Progenitor cell of endocrine pancreas (in vitro differentiated cells): ENCODE data around the gene LMAN2. TPM values are rescaled to one million over a fixed set of nuclear protein-coding genes. Genes with fewer than 3 reads are reported as not detected.
A peak's percentile ranks its signal among the peaks of the same experiment; 100 is the strongest.

Experiments used
- DNase-seq: peaks from one replicate; pipeline ENCODE4 v3.0.0; 2021; ENCODE audit warnings: low spot score; ENCODE audit not compliant: unreplicated experiment
- H3K27ac Mint-ChIP-seq: 2 replicates; pipeline ENCODE4 v1.8.0; 2021; ENCODE audit warnings: mild to moderate bottlenecking, moderate library complexity, mixed read lengths
- H3K27me3 Mint-ChIP-seq: 2 replicates; pipeline ENCODE4 v1.8.0; 2021; ENCODE audit warnings: mixed read lengths
- H3K36me3 Mint-ChIP-seq: 2 replicates; pipeline ENCODE4 v1.8.0; 2022; ENCODE audit warnings: mixed read lengths; ENCODE audit not compliant: insufficient read depth
- H3K4me1 Mint-ChIP-seq: 2 replicates; pipeline ENCODE4 v1.8.0; 2021; ENCODE audit warnings: low read depth, mixed read lengths
- H3K4me3 Mint-ChIP-seq: 2 replicates; pipeline ENCODE4 v1.8.0; 2021; ENCODE audit warnings: low read depth, mild to moderate bottlenecking, moderate library complexity, mixed read lengths
- H3K9me3 Mint-ChIP-seq: 2 replicates; pipeline ENCODE4 v1.8.0; 2021; ENCODE audit warnings: low read depth, mixed read lengths
- total RNA-seq: library from RNA; stranded (reverse); gene quantifications from 2 replicates; pipeline ENCODE4 v1.2.1, GENCODE V29; 2021
- TF ChIP-seq, protein P1 (sequence below): fragments of 200-600 bp; sonication (generic); IDR thresholded peaks from one replicate; pipeline ENCODE4 v1.5.0; 2021; ENCODE audit warnings: antibody characterized with exemption, mild to moderate bottlenecking; ENCODE audit not compliant: unreplicated experiment

Gene LMAN2
- total RNA-seq, 1 donor from 2014 or later: 111 TPM

DNA sequence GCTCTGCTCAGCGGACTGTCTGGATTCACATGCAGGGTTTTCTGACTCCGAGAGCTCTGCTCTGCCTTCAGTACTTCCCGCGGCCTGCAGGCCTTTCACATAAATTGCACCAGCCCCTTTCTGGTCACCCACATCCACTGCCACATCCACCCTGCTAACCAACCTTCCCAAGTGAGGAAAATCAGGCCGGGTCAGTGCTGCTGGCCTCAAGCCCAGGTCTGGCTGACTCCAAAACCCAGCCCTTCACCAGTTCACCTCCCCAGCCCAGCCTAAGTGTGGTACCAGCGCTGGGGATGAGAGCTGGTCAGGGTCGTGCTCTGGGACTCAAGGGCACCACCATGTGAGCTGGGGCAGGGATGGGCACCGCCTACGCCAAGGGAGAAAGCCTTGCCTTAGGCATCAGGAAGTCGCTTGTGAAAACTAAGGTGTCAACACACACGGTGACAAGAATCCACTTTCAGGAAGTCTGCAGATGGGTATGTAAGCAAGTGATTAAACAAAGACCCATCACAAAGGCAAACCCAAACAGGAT is 12.3 kb downstream of the LMAN2 start:
- no peak for DNase-seq
- Mint-ChIP-seq H3K27me3 (no peaks in the 10 kb centered on the region), H3K9me3 (no peaks in the 10 kb centered on the region), H3K4me1 (no peaks in the 10 kb centered on the region), H3K4me3 (no peak overlapping the region), H3K36me3 (peaks cover 28% of the 10 kb centered on the region), H3K27ac (no peak overlapping the region)
- TF ChIP-seq, protein P1, sequence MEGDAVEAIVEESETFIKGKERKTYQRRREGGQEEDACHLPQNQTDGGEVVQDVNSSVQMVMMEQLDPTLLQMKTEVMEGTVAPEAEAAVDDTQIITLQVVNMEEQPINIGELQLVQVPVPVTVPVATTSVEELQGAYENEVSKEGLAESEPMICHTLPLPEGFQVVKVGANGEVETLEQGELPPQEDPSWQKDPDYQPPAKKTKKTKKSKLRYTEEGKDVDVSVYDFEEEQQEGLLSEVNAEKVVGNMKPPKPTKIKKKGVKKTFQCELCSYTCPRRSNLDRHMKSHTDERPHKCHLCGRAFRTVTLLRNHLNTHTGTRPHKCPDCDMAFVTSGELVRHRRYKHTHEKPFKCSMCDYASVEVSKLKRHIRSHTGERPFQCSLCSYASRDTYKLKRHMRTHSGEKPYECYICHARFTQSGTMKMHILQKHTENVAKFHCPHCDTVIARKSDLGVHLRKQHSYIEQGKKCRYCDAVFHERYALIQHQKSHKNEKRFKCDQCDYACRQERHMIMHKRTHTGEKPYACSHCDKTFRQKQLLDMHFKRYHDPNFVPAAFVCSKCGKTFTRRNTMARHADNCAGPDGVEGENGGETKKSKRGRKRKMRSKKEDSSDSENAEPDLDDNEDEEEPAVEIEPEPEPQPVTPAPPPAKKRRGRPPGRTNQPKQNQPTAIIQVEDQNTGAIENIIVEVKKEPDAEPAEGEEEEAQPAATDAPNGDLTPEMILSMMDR: no peak

DNA sequence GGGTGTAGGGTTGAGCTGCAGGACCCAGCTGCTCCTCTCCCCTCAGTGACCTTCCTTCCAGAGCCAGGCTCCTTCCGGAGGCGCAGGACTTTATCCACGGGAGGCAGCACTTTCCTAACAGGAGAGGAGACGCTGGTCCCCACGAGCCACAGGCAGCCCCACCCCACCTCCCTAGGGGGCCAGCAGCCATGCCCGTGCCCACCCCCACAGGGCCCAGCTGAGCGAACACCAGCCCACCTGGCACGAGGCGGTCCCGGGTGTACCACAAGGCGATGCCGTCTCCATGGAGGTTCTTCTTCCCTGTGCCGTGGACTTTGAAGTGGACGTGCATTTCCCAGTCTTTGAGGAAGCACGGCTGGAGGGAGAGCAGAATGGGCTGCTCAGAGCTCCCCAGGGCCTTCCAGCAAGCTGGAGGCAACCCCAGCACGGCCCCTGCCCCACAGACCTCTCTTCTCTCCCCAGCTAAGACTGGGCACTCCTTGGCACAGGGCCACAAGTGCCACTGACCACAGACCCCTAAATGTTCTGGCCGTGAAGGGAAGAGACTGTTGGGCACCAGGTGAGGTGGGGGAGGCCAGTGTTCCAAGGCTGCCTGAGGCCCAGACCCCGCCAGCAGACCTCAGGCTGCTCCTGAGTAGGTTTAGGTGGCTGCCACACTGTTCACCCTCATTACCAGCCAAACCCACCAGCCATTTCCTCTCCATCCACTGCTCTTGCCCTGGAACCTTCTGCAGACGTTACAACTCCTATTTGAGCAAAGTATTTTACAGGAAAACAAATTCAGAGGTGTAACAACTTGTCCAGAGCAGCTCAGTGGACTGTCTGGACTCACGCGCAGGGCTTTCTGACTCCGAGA is 13.0 kb downstream of the LMAN2 start:
- no peak for DNase-seq
- H3K9me3 Mint-ChIP-seq: no peaks in the 10 kb centered on the region
- TF ChIP-seq, protein P1: no peak
- H3K27ac Mint-ChIP-seq: no peak overlapping the region
- peaks cover 31% of the 10 kb centered on the region for H3K36me3 Mint-ChIP-seq
- no peak overlapping the region for H3K4me3 Mint-ChIP-seq
- no peaks in the 10 kb centered on the region for H3K4me1 Mint-ChIP-seq
- no peaks in the 10 kb centered on the region for H3K27me3 Mint-ChIP-seq

DNA sequence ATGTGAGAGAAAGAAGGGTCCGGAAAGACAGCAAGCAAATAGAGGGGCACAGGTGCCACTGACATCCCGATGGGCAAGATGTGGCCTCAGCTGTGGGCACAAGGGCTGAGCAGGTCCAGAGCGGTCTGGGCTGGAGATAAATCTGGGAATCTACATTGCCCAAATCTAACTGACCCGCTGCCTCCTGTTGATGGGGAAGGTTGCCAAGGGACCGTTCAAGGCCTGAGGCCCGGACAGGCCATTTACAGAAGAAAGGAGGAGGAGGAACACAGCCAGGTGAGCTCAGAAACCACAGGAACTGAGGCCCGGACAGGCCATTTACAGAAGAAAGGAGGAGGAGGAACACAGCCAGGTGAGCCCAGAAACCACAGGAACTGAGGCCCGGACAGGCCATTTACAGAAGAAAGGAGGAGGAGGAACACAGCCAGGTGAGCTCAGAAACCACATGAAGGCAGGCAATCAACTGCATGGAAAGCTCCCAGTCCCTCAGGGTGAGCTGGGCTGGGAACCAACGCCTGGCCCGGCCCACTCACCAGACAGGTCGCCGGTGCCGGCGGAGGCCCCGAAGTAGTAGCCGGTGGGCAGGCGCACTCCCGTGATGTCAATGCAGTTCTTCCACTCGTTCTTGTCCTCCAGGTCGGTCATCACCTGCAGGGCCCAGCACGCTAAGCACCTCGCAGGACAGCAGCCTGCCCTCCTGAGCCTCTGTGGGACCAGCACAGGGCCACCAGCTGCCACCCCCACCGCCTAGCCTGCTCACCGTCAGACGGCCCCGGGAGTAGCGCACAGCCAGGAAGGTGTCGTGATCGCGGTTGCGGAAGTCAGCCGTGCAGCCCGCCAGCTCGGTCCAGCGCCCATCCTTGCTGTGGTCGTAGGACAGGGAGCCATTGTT is 14.6 kb downstream of the LMAN2 start:
- peaks cover 31% of the 10 kb centered on the region for H3K36me3 Mint-ChIP-seq

DNA sequence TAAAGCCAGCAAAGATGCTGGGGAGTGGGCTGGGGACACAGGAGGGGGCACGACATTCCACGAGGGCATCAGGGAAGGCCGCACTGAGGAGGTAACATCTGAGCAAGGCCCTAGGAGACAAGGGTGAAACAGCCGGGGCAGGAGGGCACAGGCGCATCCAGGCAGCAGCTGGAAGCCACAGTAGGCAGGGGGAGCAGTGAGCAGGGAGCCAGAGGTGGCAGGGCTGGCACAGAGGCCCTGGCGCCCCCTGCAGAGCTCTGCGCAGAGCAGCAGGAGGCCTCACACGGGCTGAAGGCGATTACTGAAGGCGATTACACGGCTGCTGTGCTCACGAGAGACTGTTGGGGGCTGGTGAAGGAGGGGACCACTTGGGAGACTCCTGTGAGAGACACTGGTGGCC is 15.4 kb downstream of the LMAN2 start:
- H3K36me3 Mint-ChIP-seq: peaks cover 28% of the 10 kb centered on the region
- H3K27ac Mint-ChIP-seq: no peak overlapping the region
- TF ChIP-seq, protein P1: peak; percentile 46
- no peaks in the 10 kb centered on the region for H3K4me1 Mint-ChIP-seq
- no peak overlapping the region for H3K4me3 Mint-ChIP-seq
- H3K27me3 Mint-ChIP-seq: no peaks in the 10 kb centered on the region
- no peaks in the 10 kb centered on the region for H3K9me3 Mint-ChIP-seq
- no peak for DNase-seq

More for the DNA sequence above, 14.6 kb downstream of the LMAN2 start:
- H3K4me3 Mint-ChIP-seq: no peak overlapping the region
- TF ChIP-seq, protein P1: no peak
- no peaks in the 10 kb centered on the region for H3K4me1 Mint-ChIP-seq
- no peak for DNase-seq
- H3K27ac Mint-ChIP-seq: no peak overlapping the region
- no peaks in the 10 kb centered on the region for H3K9me3 Mint-ChIP-seq
- no peaks in the 10 kb centered on the region for H3K27me3 Mint-ChIP-seq

DNA sequence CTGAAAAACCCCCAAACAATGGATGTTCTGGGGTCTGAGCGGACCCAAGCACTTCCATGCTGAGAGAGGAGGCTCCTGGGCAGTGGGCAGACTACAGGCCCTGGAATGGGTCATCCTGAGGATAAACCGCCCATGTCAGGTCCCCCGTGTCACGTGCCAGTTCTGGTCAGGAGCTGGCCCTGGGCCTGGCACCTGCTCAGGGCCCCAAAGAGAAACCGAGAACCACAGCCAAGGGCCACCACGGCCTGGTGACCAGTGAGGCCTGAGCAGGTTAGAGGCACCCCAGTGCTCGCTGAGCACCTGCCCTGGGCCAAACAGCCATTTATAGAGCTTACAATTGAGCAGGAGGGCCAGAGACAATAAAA is 15.8 kb downstream of the LMAN2 start:
- no peak for DNase-seq
- TF ChIP-seq, protein P1: no peak
- Mint-ChIP-seq H3K9me3 (no peaks in the 10 kb centered on the region), H3K4me1 (no peaks in the 10 kb centered on the region), H3K36me3 (peaks cover 28% of the 10 kb centered on the region), H3K27me3 (no peaks in the 10 kb centered on the region), H3K27ac (no peak overlapping the region), H3K4me3 (no peak overlapping the region)
